HG02981 (cell line): ENCODE data around the gene SSH3.
"Not testable (repeated sequence)": the region's sequence is repeated elsewhere in the genome, so short reads cannot be mapped to it uniquely, and the experiment has no call there.

ENCODE experiments used
- ATAC-seq: cut with Tn5 transposase; IDR thresholded peaks from one replicate; pipeline ENCODE4 v1.9.1; 2021; ENCODE audit warnings: mild to moderate bottlenecking, moderate library complexity; ENCODE audit not compliant: unreplicated experiment

The SSH3 gene

GRCh38 chr11:67310246-67311050 is 7.1 kb downstream of the SSH3 start:
- ATAC-seq = no peak

GRCh38 chr11:67311051-67311555 is 7.8 kb downstream of the SSH3 start:
- ATAC-seq = no peak

DNA sequence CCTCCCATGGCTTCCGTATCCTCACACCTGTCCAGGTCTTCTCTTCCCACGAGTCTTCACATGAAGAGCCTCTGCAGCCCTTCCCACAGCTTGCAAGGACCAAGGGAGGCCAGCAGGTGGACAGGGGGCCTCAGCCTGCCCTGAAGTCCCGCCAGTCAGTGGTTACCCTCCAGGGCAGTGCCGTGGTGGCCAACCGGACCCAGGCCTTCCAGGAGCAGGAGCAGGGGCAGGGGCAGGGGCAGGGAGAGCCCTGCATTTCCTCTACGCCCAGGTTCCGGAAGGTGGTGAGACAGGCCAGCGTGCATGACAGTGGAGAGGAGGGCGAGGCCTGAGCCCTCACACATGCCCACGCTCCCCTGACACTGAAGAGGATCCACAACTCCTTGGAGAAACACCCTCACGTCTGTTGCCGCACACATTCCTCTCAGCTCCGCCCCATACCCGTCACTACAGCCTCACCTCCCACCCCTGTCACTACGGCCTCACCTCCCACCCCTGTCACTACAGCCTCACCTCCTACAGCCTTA is 8.3 kb downstream of the SSH3 start:
- ATAC-seq = no peak

DNA sequence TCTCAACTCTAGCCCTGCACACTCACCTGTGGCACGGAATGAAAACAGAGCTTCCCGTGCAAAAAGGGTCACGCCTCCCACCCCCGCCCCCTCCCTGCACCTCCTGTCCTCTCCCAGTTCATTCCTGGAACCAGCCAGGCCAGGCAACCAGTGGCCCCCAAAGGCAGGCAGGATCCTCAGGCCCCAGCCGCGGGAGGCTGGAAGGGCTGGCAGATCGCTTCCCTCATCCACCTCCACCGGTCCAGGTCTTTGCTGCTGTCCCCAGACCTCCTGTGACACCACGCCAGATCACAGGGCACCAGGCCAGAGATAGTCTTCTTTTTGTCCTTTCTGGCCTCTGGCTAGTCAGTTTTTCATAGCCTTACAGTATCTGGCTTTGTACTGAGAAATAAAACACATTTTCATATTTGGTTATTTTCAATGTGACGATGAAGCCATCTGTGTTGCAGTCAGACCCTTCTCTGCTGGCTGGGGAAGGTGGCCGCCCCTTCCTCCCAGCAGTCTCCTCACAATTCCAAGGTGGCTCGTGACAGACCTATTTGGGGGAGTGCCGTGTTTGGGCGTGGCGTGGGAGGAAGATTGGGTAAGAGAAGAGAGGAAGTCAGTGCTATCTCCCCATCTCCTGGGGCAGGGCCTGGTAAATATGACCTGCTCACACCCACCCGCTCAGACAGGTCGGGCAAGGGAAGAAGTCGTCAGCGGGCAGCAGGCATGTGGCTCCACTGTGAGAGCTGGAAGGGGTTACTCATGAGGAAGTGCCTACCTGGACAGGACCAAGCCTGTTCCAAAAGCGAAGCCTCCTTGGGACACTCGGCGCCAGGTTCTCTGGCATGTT is 9.1 kb downstream of the SSH3 start:
- ATAC-seq = no peak

GRCh38 chr11:67313125-67313890 is 10.0 kb downstream of the SSH3 start:
- no peak for ATAC-seq

GRCh38 chr11:67314218-67314617 is 10.9 kb downstream of the SSH3 start:
- no peak for ATAC-seq

GRCh38 chr11:67315325-67315909 is 12.1 kb downstream of the SSH3 start:
- ATAC-seq = no peak

DNA sequence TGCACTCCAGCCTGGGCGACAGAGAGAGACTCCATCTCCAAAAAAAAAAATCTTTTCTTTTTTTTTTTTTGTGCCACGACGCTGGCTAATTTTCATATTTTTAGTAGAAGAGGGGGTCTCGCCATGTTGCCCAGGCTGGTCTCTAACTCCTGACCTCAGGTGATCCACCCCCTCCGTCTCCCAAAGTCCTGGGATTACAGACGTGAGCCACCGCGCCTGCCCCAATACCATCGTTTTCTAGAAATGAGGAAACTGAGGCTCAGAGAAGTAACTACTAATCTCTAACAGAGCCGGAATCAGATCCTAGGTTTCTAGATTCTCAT is 13.5 kb downstream of the SSH3 start:
- no peak for ATAC-seq

GRCh38 chr11:67317205-67317887 is 14.0 kb downstream of the SSH3 start:
- ATAC-seq = peak; percentile 86

DNA sequence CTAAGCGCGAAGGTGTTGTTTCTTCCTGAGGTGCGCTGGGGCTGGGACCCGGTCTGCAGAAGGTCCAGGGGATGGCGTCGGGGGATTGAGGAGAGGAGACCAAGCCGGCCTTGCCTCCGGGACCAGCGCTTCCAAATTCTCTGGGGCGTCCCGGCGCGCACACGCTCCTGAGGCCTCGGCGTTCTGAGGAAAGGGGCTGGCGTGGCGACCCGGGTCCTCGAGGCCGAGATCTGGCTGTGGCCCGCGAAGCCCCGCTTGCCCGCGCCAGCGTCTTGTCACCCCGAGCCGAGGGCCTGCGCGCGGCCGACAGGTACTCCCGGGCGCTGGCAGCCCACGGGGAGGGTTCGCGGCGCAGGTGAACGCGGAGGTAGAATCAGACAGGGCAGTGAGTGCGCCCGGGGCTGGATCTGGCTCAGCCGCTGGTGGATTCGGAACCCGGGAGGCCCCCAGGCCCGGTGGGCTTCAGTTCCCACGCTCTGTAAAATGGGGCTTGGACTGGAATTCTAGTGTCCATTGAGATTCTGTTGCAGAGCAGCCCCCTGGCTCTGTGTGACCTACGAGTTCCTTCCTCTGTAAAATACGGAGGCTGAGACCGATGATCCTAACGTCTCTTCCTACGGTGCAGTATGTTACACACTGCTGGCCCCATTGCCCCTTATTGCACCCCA is 14.7 kb downstream of the SSH3 start:
- ATAC-seq = peak; percentile 18

GRCh38 chr11:67318876-67319275 is 15.5 kb downstream of the SSH3 start:
- not testable (repeated sequence) for ATAC-seq

GRCh38 chr11:67320011-67320410 is 16.7 kb downstream of the SSH3 start:
- no peak for ATAC-seq

- ATAC-seq = no peak
Observed at GRCh38 chr11:67320691-67321090, 17.4 kb downstream of the SSH3 start.

- ATAC-seq = no peak
Observed at GRCh38 chr11:67321313-67321871, 18.1 kb downstream of the SSH3 start.

- no peak for ATAC-seq
Observed at GRCh38 chr11:67322049-67322448, 18.7 kb downstream of the SSH3 start.

DNA sequence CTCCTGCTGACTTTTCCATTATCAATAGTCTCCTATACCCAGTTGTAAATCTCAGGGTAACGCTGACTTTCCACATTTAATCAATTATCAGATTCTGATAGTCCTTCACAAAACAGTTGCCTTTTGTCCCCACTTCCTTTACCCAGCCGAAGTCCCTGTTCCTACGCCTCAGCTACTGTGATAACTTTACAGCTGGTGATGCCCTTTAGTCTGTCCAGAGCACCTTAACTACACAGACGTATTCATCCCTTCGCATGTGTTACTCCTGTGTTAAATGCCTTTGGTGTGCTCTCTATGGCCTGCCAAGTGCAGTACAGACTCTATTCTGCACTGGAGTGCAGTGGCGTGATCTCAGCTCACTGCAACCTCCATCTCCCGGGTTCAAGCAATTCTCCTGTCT is 20.2 kb downstream of the SSH3 start:
- no peak for ATAC-seq

- no peak for ATAC-seq
Observed at GRCh38 chr11:67332081-67332691, 28.9 kb downstream of the SSH3 start.

DNA sequence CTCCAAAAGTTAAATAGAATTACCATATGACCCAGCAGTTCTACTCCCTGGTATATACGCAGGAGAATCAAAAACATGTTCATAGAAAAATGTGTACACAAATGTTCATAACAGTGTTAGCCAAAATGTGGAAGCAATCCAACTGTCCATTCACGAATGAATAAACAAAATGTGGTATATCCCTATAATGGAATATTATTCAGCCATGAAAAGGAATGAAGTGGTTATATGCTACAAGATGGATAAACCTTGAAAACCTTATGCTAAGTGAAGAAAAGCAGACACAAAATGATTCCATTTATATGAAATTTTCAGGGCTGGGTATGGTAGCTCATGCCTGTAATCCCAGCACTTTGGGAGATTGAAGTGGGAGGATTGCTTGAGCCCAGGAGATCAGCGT is 33.9 kb downstream of the SSH3 start:
- ATAC-seq = no peak

DNA sequence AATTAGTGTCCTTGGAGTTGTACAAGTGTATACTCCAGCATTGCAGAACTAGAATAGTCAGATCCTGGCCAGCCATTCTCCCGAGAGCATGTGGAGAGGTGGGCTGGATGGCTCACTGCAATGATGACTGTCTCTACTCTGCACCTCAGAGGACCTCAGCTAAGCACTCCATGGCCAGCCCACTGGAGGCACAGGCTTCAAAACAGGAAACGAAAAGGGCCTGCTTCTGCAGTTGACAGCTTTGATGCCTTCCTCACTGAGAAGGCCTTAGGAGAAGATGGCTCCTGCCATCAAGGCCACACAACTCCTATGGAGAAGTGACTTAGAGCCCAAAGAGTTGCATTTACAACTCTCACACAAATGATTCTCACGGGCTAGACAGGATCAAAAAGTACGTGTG is 40.9 kb downstream of the SSH3 start:
- no peak for ATAC-seq
